GM18858 (cell line): ENCODE results near the gene ARV1.
"Not testable (repeated sequence)": the region's sequence is repeated elsewhere in the genome, so short reads cannot be mapped to it uniquely, and the experiment has no call there.

Source experiments
- ATAC-seq: cut with Tn5 transposase; IDR thresholded peaks from one replicate; pipeline ENCODE4 v1.9.1; 2021; ENCODE audit not compliant: unreplicated experiment

Gene ARV1

DNA sequence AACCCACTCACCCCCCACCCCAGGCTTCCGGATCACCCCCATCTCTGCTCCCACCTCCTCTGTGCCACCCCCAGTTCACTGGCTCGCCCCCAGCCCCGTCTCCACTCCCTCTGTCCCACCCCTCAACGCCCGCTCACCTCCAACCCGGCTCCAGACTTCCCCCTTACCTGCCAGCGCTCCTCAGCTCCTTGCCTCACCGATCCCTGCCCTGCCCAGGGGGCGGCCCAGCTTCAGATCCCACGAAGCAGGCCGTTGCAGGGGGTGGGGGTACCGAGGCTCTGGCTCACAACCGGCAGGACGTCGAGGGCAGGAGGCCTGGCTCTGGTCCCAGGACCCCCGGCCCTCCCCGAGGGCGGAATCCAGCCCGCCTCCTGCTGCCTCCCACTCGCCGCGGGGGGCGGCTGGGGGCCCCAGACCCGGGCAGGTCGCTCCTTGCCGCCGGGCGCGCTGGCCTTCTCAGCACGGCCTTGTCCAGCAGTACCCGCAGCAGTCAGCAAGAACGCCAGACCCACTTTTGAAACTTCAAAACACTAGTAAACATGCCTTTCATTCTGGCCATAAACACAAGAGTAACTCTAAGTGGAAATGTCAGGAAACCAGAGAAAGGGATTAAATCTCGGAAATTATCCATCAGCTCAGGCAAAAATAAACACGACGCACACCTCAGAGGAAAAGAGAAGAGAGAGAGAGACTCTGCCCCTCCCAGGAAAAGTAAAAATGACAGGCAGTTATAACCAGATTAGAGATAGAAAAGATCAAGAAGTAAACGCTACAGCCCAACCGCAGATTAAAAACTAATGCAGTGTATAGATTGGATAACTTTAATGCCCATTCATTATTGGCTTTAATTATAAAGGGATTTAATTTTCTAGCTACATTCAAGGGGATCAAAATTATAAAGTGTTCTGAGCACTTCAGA is 62.2 kb downstream of the ARV1 start:
- ATAC-seq, result no peak

DNA sequence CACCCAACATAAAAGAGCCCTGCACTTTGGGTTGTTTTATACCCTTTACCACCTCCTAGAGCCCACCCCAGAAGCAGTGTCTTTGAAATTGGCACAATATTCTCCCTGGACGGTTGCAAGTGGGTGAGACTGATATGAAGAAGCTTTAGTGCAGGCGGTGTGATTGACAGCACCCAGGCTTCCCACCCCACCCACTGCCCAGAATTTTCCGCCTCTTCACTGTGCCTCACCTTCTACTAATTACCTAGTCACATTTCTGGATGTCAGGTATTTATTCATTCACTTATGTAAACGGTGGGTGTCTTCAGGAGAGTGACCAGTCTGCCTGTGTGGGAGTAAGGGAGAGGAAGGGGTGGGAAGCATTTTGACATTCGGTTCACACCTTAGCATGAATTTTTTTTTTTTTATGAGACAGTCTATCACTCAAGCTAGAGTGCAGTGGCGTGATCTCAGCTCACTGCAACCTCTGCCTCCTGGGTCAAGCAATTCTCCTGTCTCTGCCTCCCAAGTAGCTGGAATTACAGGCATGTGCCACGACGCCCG is 62.9 kb downstream of the ARV1 start:
- no peak for ATAC-seq

DNA sequence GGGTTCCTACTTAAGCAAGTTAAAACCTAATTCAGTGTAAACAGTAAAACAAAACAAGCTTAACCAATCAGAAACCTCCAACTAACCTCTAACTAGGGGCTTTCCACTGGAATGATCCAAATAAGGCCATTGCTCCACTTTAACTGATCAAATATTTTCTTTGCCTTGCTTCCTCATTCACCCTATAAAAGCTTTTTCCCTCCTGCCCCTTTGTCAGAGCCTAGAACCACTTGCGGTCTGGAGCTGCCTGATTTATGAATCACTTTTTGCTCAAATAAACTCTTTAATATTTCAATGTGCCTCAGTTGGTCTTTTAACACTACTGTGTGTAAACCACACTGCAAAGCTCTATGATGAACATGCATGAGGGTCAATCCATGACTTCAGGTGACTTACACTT is 65.7 kb downstream of the ARV1 start:
- ATAC-seq, result no peak

DNA sequence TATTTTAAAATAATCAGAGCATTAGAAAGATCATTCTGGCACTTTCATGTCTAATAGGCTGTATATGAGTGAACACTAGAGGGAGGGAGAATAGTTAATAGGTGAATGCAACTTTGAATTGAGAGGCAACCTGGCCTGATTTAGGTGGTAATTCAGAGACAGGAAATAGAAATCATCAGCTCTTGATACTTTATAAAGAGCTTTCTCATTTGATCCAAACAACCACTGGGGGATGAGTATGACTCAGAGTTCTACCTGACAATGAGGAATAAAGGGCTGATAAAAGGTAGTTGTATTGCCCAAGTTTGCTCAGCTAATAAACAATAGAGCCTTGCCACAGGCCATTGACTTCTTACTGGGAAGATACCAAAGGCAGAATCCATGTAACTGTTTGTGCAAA is 66.4 kb downstream of the ARV1 start:
- ATAC-seq, result no peak

GRCh38 chr1:231045921-231046729 is 67.2 kb downstream of the ARV1 start:
- ATAC-seq, result not testable (repeated sequence)

- ATAC-seq, result no peak
Observed at GRCh38 chr1:231046730-231047395, 68.0 kb downstream of the ARV1 start.

DNA sequence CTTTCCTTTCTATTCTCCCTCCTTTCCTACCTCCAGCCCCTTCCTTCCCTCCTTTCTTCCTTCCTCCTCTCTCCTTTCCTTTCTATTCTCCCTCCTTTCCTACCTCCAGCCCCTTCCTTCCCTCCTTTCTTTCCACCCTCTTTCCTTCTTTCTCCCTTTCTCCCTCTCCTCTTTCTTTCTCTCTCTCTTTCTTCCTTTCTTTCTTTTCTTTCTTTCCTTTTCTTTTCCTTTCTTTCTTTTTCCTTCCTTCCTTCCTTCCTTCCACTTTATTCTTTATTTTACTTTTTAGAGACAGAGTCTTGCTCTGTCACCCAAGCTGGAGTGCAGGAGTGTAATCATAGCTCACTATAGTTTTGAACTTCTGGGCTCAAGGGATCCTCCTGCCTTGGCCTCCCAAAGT is 68.6 kb downstream of the ARV1 start:
- not testable (repeated sequence) for ATAC-seq

GRCh38 chr1:231048419-231048818 is 69.5 kb downstream of the ARV1 start:
- not testable (repeated sequence) for ATAC-seq

DNA sequence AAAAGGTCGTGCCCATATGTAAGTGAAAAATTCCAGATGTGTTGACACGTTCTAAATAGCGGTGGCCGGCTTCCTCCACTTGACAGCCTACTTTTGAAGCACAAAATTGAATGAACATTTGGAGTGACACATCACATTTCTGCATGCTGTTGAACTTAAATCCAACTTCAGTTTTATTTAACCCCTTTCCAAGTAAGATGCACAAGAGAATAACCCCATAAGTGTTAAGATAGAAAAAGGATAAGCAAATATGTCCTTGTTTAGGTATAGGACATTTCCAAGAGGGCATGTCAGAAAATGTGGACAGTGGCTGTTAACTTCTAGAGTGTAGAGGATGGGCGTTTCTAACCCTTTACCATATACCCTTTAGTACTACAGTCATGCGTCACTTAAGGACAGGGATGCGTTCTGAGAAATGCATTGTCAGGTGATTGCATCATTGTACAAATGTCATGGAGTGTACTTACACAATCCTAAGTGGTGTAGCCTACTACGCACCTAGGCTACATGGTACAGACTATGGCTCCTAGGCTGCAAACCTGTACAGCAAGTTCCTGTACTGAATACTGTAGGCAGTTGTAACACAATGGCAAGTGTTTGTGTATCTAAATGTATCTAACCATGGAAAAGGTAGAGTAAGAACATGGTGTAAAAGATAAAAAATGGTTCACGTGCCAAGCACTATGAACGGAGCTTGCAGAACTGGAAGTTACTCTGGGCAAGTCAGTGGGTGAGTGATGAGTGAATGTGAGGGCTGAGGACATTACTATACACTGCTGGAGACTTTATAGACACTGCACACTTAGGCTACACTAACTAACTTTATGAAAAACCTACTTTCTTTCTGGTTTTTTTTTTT is 70.5 kb downstream of the ARV1 start:
- ATAC-seq, result no peak
